ENCODE results near the gene CFAP45.

- TF ChIP-seq CTCF (conservative IDR thresholded peaks at IDR 0.05; ENCODE audit: low read depth, low read length) (no peak), EZH2 (IDR thresholded peaks at IDR 0.05; ENCODE audit: borderline replicate concordance, low read depth, low read length, poor library complexity, severe bottlenecking) (no peak)
Observed at GRCh38 chr1:159924025-159924790, 24.2 kb upstream of the CFAP45 start.
